Hepatocyte (in vitro differentiated cells): Measurements from ENCODE around the gene ATP7B. TPM values are rescaled to one million over a fixed set of nuclear protein-coding genes. Genes with fewer than 3 reads are reported as not detected.

ENCODE experiments used
- DNase-seq: peaks from one replicate; pipeline ENCODE4 v3.0.0-alpha.2; 2016; ENCODE audit warnings: low spot score
- H2AFZ ChIP-seq: fragments of 200-600 bp; sonication (generic); 2 replicates; pipeline ENCODE4 v1.6.0; 2016; ENCODE audit warnings: antibody characterized with exemption, mild to moderate bottlenecking
- H3K27ac ChIP-seq: fragments of 200-600 bp; sonication (generic); 2 replicates; pipeline ENCODE4 v1.5.1; 2016; ENCODE audit warnings: mild to moderate bottlenecking
- H3K27me3 ChIP-seq: fragments of 200-600 bp; sonication (generic); 2 replicates; pipeline ENCODE4 v1.6.1; 2016
- H3K36me3 ChIP-seq: fragments of 200-600 bp; sonication (generic); replicated peaks from 2 replicates; pipeline ENCODE4 v1.5.1; 2016; ENCODE audit warnings: low read depth; ENCODE audit not compliant: insufficient read depth
- H3K4me1 ChIP-seq: fragments of 200-600 bp; sonication (generic); 2 replicates; pipeline ENCODE4 v1.5.1; 2016; ENCODE audit warnings: mild to moderate bottlenecking, moderate library complexity; ENCODE audit not compliant: insufficient read depth
- H3K4me2 ChIP-seq: fragments of 200-600 bp; sonication (generic); 2 replicates; pipeline ENCODE4 v1.6.0; 2016
- H3K4me3 ChIP-seq: fragments of 200-600 bp; sonication (generic); 2 replicates; pipeline ENCODE4 v1.5.1; 2016; ENCODE audit warnings: mild to moderate bottlenecking
- H3K79me2 ChIP-seq: fragments of 200-600 bp; sonication (generic); 2 replicates; pipeline ENCODE4 v1.6.0; 2017; ENCODE audit warnings: mild to moderate bottlenecking
- H3K9me2 ChIP-seq: fragments of 200-600 bp; sonication (generic); replicated peaks from 2 replicates; pipeline ENCODE4 v1.6.0; 2017; ENCODE audit warnings: mild to moderate bottlenecking; ENCODE audit not compliant: insufficient read depth
- H3K9me3 ChIP-seq: fragments of 200-600 bp; sonication (generic); 2 replicates; pipeline ENCODE4 v1.5.1; 2016; ENCODE audit warnings: low read depth, mild to moderate bottlenecking
- H4K20me1 ChIP-seq: fragments of 200-600 bp; sonication (generic); 2 replicates; pipeline ENCODE4 v1.6.0; 2016; ENCODE audit warnings: mild to moderate bottlenecking; ENCODE audit not compliant: insufficient read depth, poor library complexity, severe bottlenecking
- CTCF ChIP-seq: fragments of 200-600 bp; sonication (generic); IDR thresholded peaks from 2 replicates; pipeline ENCODE4 v1.5.1; 2016; ENCODE audit warnings: antibody characterized with exemption, mild to moderate bottlenecking; ENCODE audit not compliant: poor library complexity
- EZH2 ChIP-seq: fragments of 200-600 bp; sonication (generic); IDR thresholded peaks from 2 replicates; pipeline ENCODE4 v1.6.1; 2016; ENCODE audit warnings: antibody characterized with exemption, mild to moderate bottlenecking, borderline replicate concordance
- EZH2phosphoT487 ChIP-seq: fragments of 200-600 bp; sonication (generic); IDR thresholded peaks from one replicate; pipeline ENCODE4 v1.6.1; 2018; ENCODE audit warnings: antibody characterized with exemption, mild to moderate bottlenecking, low read depth, moderate library complexity; ENCODE audit not compliant: unreplicated experiment, severe bottlenecking
- WGBS: methylation state at CpG from one replicate; pipeline ENCODE4 v1.1.6; 2016; ENCODE audit warnings: low lambda C conversion rate; ENCODE audit errors: missing lambda C conversion rate; 5-methylcytosine and 5-hydroxymethylcytosine counted together
- polyA plus RNA-seq: library from polyadenylated mRNA; unstranded; fragments of >200 nt; fragmentation: Nextera tagmentation; extraction: Ambion mirVana; gene quantifications from 2 replicates; pipeline ENCODE4 v1.2.1, GENCODE V29; 2016
- total RNA-seq: library from RNA; depleted of rRNA; stranded (reverse); fragments of >200 nt; gene quantifications from 2 replicates; pipeline ENCODE4 v1.2.3, GENCODE V29; 2014

The ATP7B gene
- total and polyA plus RNA-seq, 2 experiments from 2014 or later: 47.3 to 70.0 TPM

- no peak overlapping the region for H3K27ac ChIP-seq
- no peak overlapping the region for H2AFZ ChIP-seq
- H3K27me3 ChIP-seq: no peaks in the 10 kb centered on the region
- H4K20me1 ChIP-seq: no peaks in the 10 kb centered on the region
- no peaks in the 10 kb centered on the region for H3K9me2 ChIP-seq
- no peak overlapping the region for H3K4me2 ChIP-seq
- H3K36me3 ChIP-seq: no peaks in the 10 kb centered on the region
- H3K9me3 ChIP-seq: no peaks in the 10 kb centered on the region
- no peak overlapping the region for H3K4me3 ChIP-seq
- H3K79me2 ChIP-seq: no peaks in the 10 kb centered on the region
- no peak for DNase-seq
- 86% methylated on average over 7 of the region's 7 CpGs for WGBS
- TF ChIP-seq EZH2phosphoT487 (no peak), CTCF (no peak), EZH2 (no peak)
- no peaks in the 10 kb centered on the region for H3K4me1 ChIP-seq
These were observed 84.1 kb downstream of the ATP7B start for GRCh38 chr13:51927129-51927528.

- TF ChIP-seq CTCF: no peak
- no peak for TF ChIP-seq EZH2
- TF ChIP-seq EZH2phosphoT487: no peak
- H3K9me2 ChIP-seq: no peaks in the 10 kb centered on the region
- 92% methylated on average over 4 of the region's 6 CpGs for WGBS
- no peak overlapping the region for H3K27ac ChIP-seq
- H3K36me3 ChIP-seq: no peaks in the 10 kb centered on the region
- no peaks in the 10 kb centered on the region for H3K4me1 ChIP-seq
- H3K79me2 ChIP-seq: no peaks in the 10 kb centered on the region
- no peaks in the 10 kb centered on the region for H3K27me3 ChIP-seq
- H2AFZ ChIP-seq: no peak overlapping the region
- DNase-seq: no peak
- no peak overlapping the region for H3K4me3 ChIP-seq
- H4K20me1 ChIP-seq: no peaks in the 10 kb centered on the region
- H3K9me3 ChIP-seq: no peaks in the 10 kb centered on the region
- no peak overlapping the region for H3K4me2 ChIP-seq
These were observed 84.7 kb downstream of the ATP7B start for GRCh38 chr13:51926528-51926885.

- no peaks in the 10 kb centered on the region for H3K4me1 ChIP-seq
- H3K36me3 ChIP-seq: no peaks in the 10 kb centered on the region
- 91% methylated on average over 5 of the region's 5 CpGs for WGBS
- no peak for DNase-seq
- no peaks in the 10 kb centered on the region for H4K20me1 ChIP-seq
- no peaks in the 10 kb centered on the region for H3K9me2 ChIP-seq
- no peaks in the 10 kb centered on the region for H3K79me2 ChIP-seq
- H3K27ac ChIP-seq: no peak overlapping the region
- no peak overlapping the region for H3K4me3 ChIP-seq
- H3K9me3 ChIP-seq: no peaks in the 10 kb centered on the region
- TF ChIP-seq CTCF (no peak), EZH2 (no peak), EZH2phosphoT487 (no peak)
- no peak overlapping the region for H3K4me2 ChIP-seq
- H2AFZ ChIP-seq: no peak overlapping the region
- H3K27me3 ChIP-seq: no peaks in the 10 kb centered on the region
These were observed 85.3 kb downstream of the ATP7B start for GRCh38 chr13:51925865-51926527.
